Subcutaneous abdominal adipose tissue (tissue), 5 donors: ENCODE results near the gene TPST2.

ENCODE experiments used
- H3K27ac ChIP-seq: one replicate; pipeline ENCODE4 v1.7.0; 2013; ENCODE audit warnings: low read depth, mild to moderate bottlenecking, inconsistent platforms, low read length, moderate library complexity
- H3K27me3 ChIP-seq, 5 donors: one replicate each; pipeline ENCODE4 v1.7.0; 2013; ENCODE audit warnings: low read length in 5 of 5, inconsistent platforms in 1 of 5; ENCODE audit not compliant: control insufficient read depth in 5 of 5, insufficient read depth in 4 of 5
- H3K36me3 ChIP-seq, 5 donors: one replicate each; pipeline ENCODE4 v1.7.0; 2013; ENCODE audit warnings: low read length in 5 of 5; ENCODE audit not compliant: control insufficient read depth in 5 of 5, insufficient read depth in 5 of 5
- H3K4me1 ChIP-seq, 5 donors: one replicate each; pipeline ENCODE4 v1.7.0; 2013; ENCODE audit warnings: low read length in 5 of 5, mild to moderate bottlenecking in 3 of 5, moderate library complexity in 1 of 5; ENCODE audit not compliant: control insufficient read depth in 5 of 5, insufficient read depth in 5 of 5
- H3K4me3 ChIP-seq, 5 donors: one replicate each; pipeline ENCODE4 v1.7.0; 2013; ENCODE audit warnings: low read length in 5 of 5, low read depth in 1 of 5
- H3K9ac ChIP-seq, 5 donors: one replicate each; pipeline ENCODE4 v1.7.0; 2013; ENCODE audit warnings: low read length in 5 of 5, mild to moderate bottlenecking in 4 of 5, moderate library complexity in 3 of 5
- H3K9me3 ChIP-seq, 5 donors: one replicate each; pipeline ENCODE4 v1.7.0; 2013; ENCODE audit warnings: low read length in 5 of 5; ENCODE audit not compliant: control insufficient read depth in 5 of 5
- donor health status: healthy.
- donor health status: healthy.
- donor health status: healthy.
- donor health status: healthy.
- donor health status: healthy.

The TPST2 gene

DNA sequence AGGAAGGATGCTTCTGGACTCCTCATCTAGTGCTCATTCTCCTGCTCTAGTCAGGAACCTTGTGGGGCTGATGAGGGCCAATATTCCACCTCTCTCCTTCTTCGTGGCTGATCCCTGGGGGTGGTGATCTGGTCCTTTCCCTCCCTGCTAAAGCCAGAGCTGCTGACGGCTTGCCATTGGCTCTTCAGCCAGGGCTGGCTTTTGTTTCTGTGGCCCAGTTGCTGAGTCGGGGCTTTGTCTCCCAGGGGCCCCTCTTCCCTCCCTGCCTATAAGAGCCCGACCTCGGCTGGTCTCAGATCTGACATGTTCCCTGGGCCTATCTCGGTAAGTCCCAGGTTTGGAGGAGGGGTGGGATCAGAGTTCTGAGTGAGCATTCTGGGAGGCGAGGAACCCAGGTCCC is 31.7 kb upstream of the TPST2 start, which contains the start of gene CRYBA4:
TSS of gene CRYBA4 (plus strand) at position 301 of the 400 bp plus-strand sequence. CDS start 634 bp downstream, outside the sequence.
- Histone ChIP-seq H3K9ac (no peak within 1 kb of the TSS), H3K9me3 (no peaks in the 10 kb centered on the region), H3K27ac (no peak within 1 kb of the TSS)

DNA sequence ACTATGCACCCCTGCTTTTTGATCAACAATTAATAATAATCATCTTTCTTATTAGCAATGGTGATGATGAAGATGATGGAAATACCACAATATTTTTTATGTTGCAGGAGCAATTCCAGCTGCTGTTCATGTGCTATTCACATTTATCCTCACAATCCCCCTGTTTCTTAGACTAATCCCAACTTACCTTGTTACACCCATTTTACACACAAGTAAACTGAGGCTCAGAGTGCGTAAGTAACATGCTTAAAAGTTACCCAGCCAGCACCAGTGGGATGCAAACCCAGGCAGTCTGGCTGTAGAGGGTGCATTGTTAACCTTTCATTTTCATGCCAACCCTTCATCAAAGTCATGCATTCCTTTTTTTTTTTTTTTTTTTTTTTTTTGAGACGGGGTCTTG is 30.3 kb upstream of the TPST2 start:
- Histone ChIP-seq H3K9ac (no peak overlapping the region), H3K36me3 (no peaks in the 10 kb centered on the region), H3K9me3 (no peaks in the 10 kb centered on the region), H3K4me1 (peaks cover 0 to 35% (median 7%) of the 10 kb centered on the region in 5 donors), H3K4me3 (no peak overlapping the region), H3K27ac (no peak overlapping the region), H3K27me3 (peaks cover under 1 to 11% (median 5%) of the 10 kb centered on the region in 5 donors)

More for the DNA sequence above, 31.7 kb upstream of the TPST2 start, which contains the start of gene CRYBA4:
- Histone ChIP-seq H3K27me3 (peaks cover 0 to 7% (median 2%) of the 10 kb centered on the region in 5 donors), H3K4me3 (no peak within 1 kb of the TSS), H3K36me3 (no peaks in the 10 kb centered on the region), H3K4me1 (peaks cover 0 to 28% (median 7%) of the 10 kb centered on the region in 5 donors)

DNA sequence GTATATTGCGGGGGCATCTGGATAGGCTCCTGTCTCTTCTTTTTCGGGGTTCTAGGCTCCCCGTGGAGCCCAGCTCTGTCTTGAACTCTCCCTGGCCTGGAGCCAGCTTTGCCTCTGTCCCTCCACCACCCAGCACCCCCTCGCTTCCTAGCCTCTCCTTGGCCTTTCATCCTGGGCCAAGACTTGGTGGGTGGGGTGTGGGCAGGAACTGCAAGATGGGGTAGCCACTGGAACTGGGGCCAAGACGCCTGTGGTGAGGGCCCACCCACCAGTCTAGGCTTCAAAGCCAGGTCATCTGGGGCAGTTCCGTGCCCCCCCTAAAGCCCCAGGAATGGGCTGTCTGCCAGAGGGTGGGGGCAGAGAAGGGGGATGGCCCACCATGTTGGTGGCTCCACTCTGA is 29.6 kb upstream of the TPST2 start:
- Histone ChIP-seq H3K27me3 (peaks cover 4 to 13% (median 5%) of the 10 kb centered on the region in 5 donors), H3K9ac (no peak overlapping the region), H3K4me1 (peaks cover 0 to 35% (median 7%) of the 10 kb centered on the region in 5 donors), H3K4me3 (no peak overlapping the region), H3K36me3 (no peaks in the 10 kb centered on the region), H3K27ac (no peak overlapping the region), H3K9me3 (no peaks in the 10 kb centered on the region)

DNA sequence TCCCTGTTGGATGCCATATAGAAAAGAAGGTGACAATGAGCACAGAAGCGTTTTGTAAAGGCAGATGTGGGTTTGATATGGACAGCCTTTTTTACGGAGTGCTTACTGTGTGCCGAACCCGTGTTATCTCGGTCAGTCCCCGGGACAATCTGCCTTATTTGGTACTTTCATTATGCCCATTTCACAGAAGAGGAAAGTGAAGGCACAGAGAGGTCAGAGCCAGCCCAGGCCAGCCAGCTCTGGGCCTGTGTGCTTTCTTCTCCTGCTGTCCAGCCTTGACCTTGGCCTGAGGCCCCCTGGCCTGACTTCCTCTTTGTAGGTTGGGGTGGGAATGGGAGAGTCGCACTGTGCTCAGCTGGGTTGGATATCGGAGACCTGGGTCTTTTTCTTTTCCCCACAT is 28.5 kb upstream of the TPST2 start:
- Histone ChIP-seq H3K4me1 (peaks cover 0 to 35% (median 7%) of the 10 kb centered on the region in 5 donors), H3K9me3 (no peaks in the 10 kb centered on the region), H3K4me3 (no peak overlapping the region), H3K27ac (peak overlapping the region; percentile 46), H3K9ac (no peak overlapping the region), H3K36me3 (no peaks in the 10 kb centered on the region), H3K27me3 (peaks cover 4 to 13% (median 5%) of the 10 kb centered on the region in 5 donors)

DNA sequence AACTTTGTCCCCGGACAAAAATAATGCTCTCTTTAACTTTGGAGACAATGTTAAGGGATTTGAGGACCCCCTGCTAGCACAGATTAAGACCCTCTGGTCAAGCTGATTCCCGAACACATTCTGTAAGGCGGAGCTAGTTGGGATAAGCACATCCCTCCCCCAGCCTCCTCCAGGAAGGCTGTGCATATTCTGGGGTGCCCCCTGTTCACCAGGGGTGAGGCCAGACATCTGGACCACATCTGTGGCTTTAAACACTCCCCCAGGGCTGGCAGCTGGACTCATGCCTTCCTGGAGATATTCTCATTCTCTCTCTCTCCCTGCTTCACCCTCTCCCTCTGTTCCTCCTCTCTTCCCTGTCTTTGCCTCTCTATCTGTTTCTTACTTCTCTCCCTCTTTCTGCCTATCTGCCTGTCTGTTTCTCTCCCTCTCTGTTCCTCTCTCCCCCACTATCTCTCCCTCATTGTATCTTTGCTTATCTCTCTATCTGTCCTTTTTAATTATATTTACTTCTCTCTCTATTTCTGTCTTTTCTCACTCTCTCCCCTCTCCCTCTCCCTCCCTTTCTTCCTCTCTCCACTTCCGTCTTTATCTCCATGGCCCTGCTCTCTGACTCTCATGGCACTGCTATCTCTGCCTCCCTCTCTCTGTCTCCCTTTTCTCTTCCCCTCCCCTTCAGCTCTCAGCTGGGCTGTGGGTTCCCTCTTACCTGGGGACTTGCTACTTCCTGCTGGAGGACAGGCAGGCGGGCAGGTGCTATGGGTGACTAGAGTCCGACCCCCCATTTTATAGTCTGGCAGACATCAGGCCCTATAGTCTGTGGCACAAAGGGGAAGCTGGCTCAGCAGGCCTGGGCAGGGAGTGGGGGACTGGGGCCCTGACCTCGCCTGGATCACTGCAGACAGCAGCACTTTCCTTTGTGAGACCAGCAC is 27.6 kb upstream of the TPST2 start, which contains the start of gene CRYBB1:
TSS of gene CRYBB1 (minus strand) at position 757 of the 929 bp plus-strand sequence. CDS start 1,708 bp downstream, outside the sequence.
- Histone ChIP-seq H3K9me3 (no peaks in the 10 kb centered on the region), H3K4me1 (peaks cover 0 to 35% (median 7%) of the 10 kb centered on the region in 5 donors), H3K27me3 (peaks cover 5 to 20% (median 10%) of the 10 kb centered on the region in 5 donors), H3K27ac (peak within 1 kb of the TSS; percentile 46), H3K36me3 (no peaks in the 10 kb centered on the region), H3K4me3 (no peak within 1 kb of the TSS), H3K9ac (peak within 1 kb of the TSS in 1 of 5 donors; percentile 13)

DNA sequence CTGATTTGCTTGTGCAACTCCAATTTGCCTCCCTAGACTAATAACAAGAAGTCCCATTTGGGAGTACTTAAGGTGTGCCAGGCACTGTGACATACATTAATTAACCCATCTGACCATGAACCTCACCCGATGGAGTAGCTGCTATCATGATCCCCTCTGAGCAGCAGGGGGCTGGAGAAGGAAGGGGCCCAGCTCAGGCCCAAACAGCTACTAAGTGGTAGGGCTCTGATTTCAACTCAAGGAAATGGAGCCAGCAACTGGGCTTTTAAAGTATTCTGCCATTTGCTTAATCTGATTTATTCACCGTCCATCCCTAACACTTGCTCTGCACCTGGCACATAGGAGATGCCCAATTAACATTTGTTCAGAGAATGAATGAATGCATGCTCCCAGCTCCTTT is 26.7 kb upstream of the TPST2 start:
- Histone ChIP-seq H3K27me3 (peaks cover 5 to 25% (median 9%) of the 10 kb centered on the region in 5 donors), H3K9me3 (no peaks in the 10 kb centered on the region)

DNA sequence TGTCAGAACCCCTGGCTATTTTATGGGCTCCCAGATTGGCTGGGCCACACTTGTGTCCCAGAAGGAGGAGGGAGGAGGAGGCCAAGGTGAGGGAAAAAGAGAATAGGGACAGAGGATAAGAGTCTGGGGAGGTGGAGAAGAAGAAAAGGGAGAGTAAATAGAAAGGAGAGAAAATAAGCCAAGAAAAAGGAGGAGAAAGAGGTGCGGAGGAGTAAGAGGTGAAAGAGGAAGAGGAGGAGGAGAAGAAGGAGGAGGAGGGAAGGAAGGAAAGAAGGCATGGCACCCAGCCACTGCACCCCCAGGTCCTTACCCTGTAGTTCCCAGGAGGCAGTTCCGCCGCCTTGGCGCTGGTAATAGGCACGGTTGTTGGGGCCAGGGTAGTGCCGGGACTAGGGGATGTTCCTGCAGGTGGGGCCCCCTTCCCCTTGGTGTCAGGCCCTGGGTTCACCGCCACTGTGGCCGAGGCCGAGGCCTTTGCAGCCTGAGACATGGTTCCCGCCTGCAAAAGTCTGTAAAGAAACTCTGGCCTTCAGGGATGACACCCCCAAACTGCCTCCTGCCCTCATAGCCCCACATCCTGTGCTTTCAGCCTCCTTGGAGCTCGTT is 26.0 kb upstream of the TPST2 start:
- no peak overlapping the region for H3K9ac ChIP-seq
- H3K36me3 ChIP-seq: no peaks in the 10 kb centered on the region
- no peak overlapping the region for H3K27ac ChIP-seq
- no peaks in the 10 kb centered on the region for H3K9me3 ChIP-seq
- H3K4me1 ChIP-seq: peaks cover 0 to 35% (median 7%) of the 10 kb centered on the region in 5 donors
- no peak overlapping the region for H3K4me3 ChIP-seq
- peaks cover 0 to 25% (median 9%) of the 10 kb centered on the region in 5 donors for H3K27me3 ChIP-seq

More for the DNA sequence above, 26.7 kb upstream of the TPST2 start:
- Histone ChIP-seq H3K27ac (no peak overlapping the region), H3K4me1 (peaks cover 0 to 35% (median 7%) of the 10 kb centered on the region in 5 donors), H3K4me3 (no peak overlapping the region), H3K9ac (no peak overlapping the region), H3K36me3 (no peaks in the 10 kb centered on the region)

DNA sequence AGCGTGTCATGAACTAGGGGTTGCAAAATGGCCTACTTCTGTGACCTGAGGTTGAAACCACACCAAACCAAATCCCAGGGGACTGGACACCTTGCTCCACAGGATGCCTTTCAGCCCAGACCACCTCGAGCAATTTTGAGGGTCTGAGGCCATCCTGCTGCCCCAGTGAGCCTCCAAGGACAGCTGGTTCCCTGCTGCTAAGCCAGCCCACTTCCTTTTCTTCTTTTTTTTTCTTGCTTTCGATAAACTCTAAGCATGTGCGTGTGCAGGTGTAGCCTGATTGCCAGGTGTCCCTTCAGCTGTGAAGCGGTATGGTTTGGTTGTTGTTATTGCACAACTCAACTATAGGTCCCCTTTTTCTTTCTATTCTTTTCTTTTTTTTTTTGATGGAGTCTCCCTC is 25.2 kb upstream of the TPST2 start:
- no peaks in the 10 kb centered on the region for H3K9me3 ChIP-seq
- H3K9ac ChIP-seq: no peak overlapping the region
- H3K27me3 ChIP-seq: peaks cover 0 to 25% (median 9%) of the 10 kb centered on the region in 5 donors
- no peaks in the 10 kb centered on the region for H3K36me3 ChIP-seq
- H3K27ac ChIP-seq: no peak overlapping the region
- H3K4me3 ChIP-seq: no peak overlapping the region
- peaks cover 0 to 43% (median 7%) of the 10 kb centered on the region in 5 donors for H3K4me1 ChIP-seq

DNA sequence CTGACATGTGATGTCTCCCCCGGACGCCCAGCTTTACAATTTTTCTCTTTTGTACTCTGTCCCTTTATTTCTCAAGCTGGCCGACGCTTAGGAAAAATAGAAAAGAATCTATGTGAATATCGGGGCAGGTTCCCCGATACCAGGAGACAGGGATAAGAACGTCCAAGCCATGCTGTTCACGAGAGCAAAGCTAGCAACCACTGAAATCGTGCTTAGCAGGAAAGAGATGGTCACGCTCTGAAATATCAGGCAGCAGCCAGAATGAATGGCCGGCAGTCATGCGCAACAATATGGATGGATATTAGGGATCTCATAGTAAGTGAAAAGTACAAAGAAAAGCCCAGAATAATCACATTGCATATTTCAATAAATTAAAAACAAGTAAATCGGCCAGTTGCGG is 24.4 kb upstream of the TPST2 start:
- H3K9me3 ChIP-seq: no peaks in the 10 kb centered on the region
- H3K27me3 ChIP-seq: peaks cover 0 to 25% (median 9%) of the 10 kb centered on the region in 5 donors
- peaks cover 0 to 41% (median 7%) of the 10 kb centered on the region in 5 donors for H3K4me1 ChIP-seq
- H3K27ac ChIP-seq: no peak overlapping the region
- no peak overlapping the region for H3K4me3 ChIP-seq
- H3K36me3 ChIP-seq: no peaks in the 10 kb centered on the region
- H3K9ac ChIP-seq: no peak overlapping the region
